Neural progenitor cell (in vitro differentiated cells): ENCODE results near the gene NCK2.

ENCODE experiments used
- CTCF ChIP-seq: fragments of 200-600 bp; sonication (generic); IDR thresholded peaks from 2 replicates; pipeline ENCODE4 v1.5.1; 2017; ENCODE audit warnings: antibody characterized with exemption, mild to moderate bottlenecking
- EZH2 ChIP-seq: fragments of 200-600 bp; sonication (generic); IDR thresholded peaks from 2 replicates; pipeline ENCODE4 v1.6.1; 2017; ENCODE audit warnings: antibody characterized with exemption, mild to moderate bottlenecking, moderate library complexity
- EZH2phosphoT487 ChIP-seq: fragments of 200-600 bp; sonication (generic); IDR thresholded peaks from 2 replicates; pipeline ENCODE4 v1.6.1; 2017; ENCODE audit warnings: antibody characterized with exemption

GRCh38 chr2:105796791-105797190 lies 52.1 kb downstream of the NCK2 start:
- TF ChIP-seq CTCF (no peak), EZH2 (no peak), EZH2phosphoT487 (no peak)
